SK-N-SH (cell line): ENCODE results near the gene TBC1D8. TPM values are rescaled to one million over a fixed set of nuclear protein-coding genes. Genes with fewer than 3 reads are reported as not detected.

Source experiments
- CTCF ChIA-PET: fragments of 300-600, 350-600 bp; formaldehyde crosslinking; extraction: SDS; loops from one replicate; lab custom pipeline; 2021; lab: Yijun Ruan, JAX
- POLR2A ChIA-PET: fragments of 350-600 bp; sonication (Branson Sonifier 250); formaldehyde crosslinking; extraction: SDS; loops from one replicate; lab custom pipeline; 2020; ENCODE audit warnings: antibody characterized with exemption, inconsistent platforms; lab: Yijun Ruan, JAX
- DNase-seq: peaks from one replicate; pipeline ENCODE4 v3.0.0; 2012
- H2AFZ ChIP-seq: fragments of 200-600 bp; sonication (generic); 2 replicates; pipeline ENCODE4 v1.8.1; 2016; ENCODE audit warnings: antibody characterized with exemption, mild to moderate bottlenecking, low read depth
- H3F3A ChIP-seq: fragments of 200-600 bp; sonication (generic); replicated peaks from 2 replicates; pipeline ENCODE3; 2016; ENCODE audit warnings: antibody characterized with exemption, mild to moderate bottlenecking; ENCODE audit not compliant: insufficient read depth
- H3K27ac ChIP-seq, 2 experiments: fragments of 200-500 bp in 1 of 2; fragments of 200-600 bp in 1 of 2; sonication (Bioruptor generic) in 1 of 2; sonication (generic), shearing (Covaris generic) in 1 of 2; 2 replicates each; pipeline versions ENCODE4 v1.5.1 to v1.6.1; 2014 to 2016; ENCODE audit warnings: low read depth in 2 of 2, inconsistent platforms in 1 of 2, low read length in 1 of 2, mild to moderate bottlenecking in 1 of 2, mixed read lengths in 1 of 2
- H3K27me3 ChIP-seq: fragments of 200-600 bp; sonication (generic), shearing (Covaris generic); 2 replicates; pipeline ENCODE4 v1.6.1; 2016; ENCODE audit warnings: mixed run types; ENCODE audit not compliant: insufficient read depth
- H3K36me3 ChIP-seq, 2 experiments: fragments of 200-500 bp in 1 of 2; fragments of 200-600 bp in 1 of 2; sonication (Bioruptor generic) in 1 of 2; sonication (generic) in 1 of 2; replicated peaks in 1 of 2; 2 replicates each; pipeline versions ENCODE3 to v1.5.1; 2014 to 2016; ENCODE audit warnings: low read length in 1 of 2, mild to moderate bottlenecking in 1 of 2; ENCODE audit not compliant: insufficient read depth in 2 of 2, control insufficient read depth in 1 of 2
- H3K4me1 ChIP-seq, 2 experiments: fragments of 200-500 bp in 1 of 2; fragments of 200-600 bp in 1 of 2; sonication (Bioruptor generic) in 1 of 2; sonication (generic), shearing (Covaris generic) in 1 of 2; 2 replicates each; pipeline versions ENCODE4 v1.5.1 to v1.6.1; 2014 to 2016; ENCODE audit warnings: low read depth in 1 of 2, low read length in 1 of 2, mixed run types in 1 of 2; ENCODE audit not compliant: insufficient read depth in 2 of 2, control insufficient read depth in 1 of 2
- H3K4me2 ChIP-seq: fragments of 200-600 bp; sonication (generic), shearing (Covaris generic); 2 replicates; pipeline ENCODE4 v1.6.1; 2017; ENCODE audit warnings: mixed run types
- H3K4me3 ChIP-seq, 2 experiments: fragments of 200-500 bp in 1 of 2; fragments of 200-600 bp in 1 of 2; sonication (Bioruptor generic) in 1 of 2; sonication (generic), shearing (Covaris generic) in 1 of 2; 2 replicates each; pipeline versions ENCODE4 v1.5.1 to v1.8.1; 2014 to 2016; ENCODE audit warnings: low read depth in 2 of 2, inconsistent platforms in 1 of 2, low read length in 1 of 2, mild to moderate bottlenecking in 1 of 2, mixed read lengths in 1 of 2, moderate library complexity in 1 of 2
- H3K79me2 ChIP-seq: fragments of 200-600 bp; sonication (generic); 2 replicates; pipeline ENCODE4 v1.8.1; 2017; ENCODE audit warnings: mild to moderate bottlenecking; ENCODE audit not compliant: insufficient read depth
- H3K9ac ChIP-seq: fragments of 200-600 bp; sonication (generic); 2 replicates; pipeline ENCODE4 v1.6.1; 2017; ENCODE audit warnings: mixed run types
- H3K9me2 ChIP-seq: fragments of 200-600 bp; sonication (generic); 2 replicates; pipeline ENCODE4 v1.6.1; 2017; ENCODE audit warnings: mixed run types
- H3K9me3 ChIP-seq: fragments of 200-600 bp; sonication (generic); 2 replicates; pipeline ENCODE4 v1.6.1; 2017; ENCODE audit warnings: mixed run types, mild to moderate bottlenecking, moderate library complexity
- H4K20me1 ChIP-seq: fragments of 200-600 bp; sonication (generic); 2 replicates; pipeline ENCODE4 v1.6.1; 2017; ENCODE audit warnings: mild to moderate bottlenecking, mixed run types; ENCODE audit not compliant: insufficient read depth
- ELF1 ChIP-seq: IDR thresholded peaks from 2 replicates; pipeline ENCODE4 v1.4.0; 2012
- EP300 ChIP-seq, 2 experiments: IDR thresholded peaks; 2 replicates each; pipeline versions ENCODE4 v1.4.0 to v1.6.1; 2012; ENCODE audit warnings: borderline replicate concordance in 1 of 2, low read depth in 1 of 2, low read length in 1 of 2
- EZH2phosphoT487 ChIP-seq: fragments of 200-600 bp; sonication (generic); IDR thresholded peaks from 2 replicates; pipeline ENCODE4 v1.6.1; 2017; ENCODE audit warnings: low read depth, mixed run types, mild to moderate bottlenecking, antibody characterized with exemption, moderate library complexity, borderline replicate concordance
- GABPA ChIP-seq: IDR thresholded peaks from 2 replicates; pipeline ENCODE4 v1.4.0; 2012; ENCODE audit warnings: low read depth, mild to moderate bottlenecking
- JUND ChIP-seq: IDR thresholded peaks from 2 replicates; pipeline ENCODE4 v1.4.0; 2012
- MXI1 ChIP-seq: IDR thresholded peaks from 2 replicates; pipeline ENCODE4 v1.6.1; 2012; ENCODE audit warnings: mild to moderate bottlenecking, low read depth, low read length, improper control_type of control experiment
- NFIC ChIP-seq: IDR thresholded peaks from 2 replicates; pipeline ENCODE4 v1.4.0; 2012; ENCODE audit warnings: borderline replicate concordance
- POLR2AphosphoS5 ChIP-seq: IDR thresholded peaks from 2 replicates; pipeline ENCODE4 v1.6.1; 2012; ENCODE audit warnings: low read depth, low read length
- RCOR1 ChIP-seq: fragments of 150-350 bp; IDR thresholded peaks from 2 replicates; pipeline ENCODE4 v1.6.1; 2017; ENCODE audit warnings: antibody characterized with exemption, low read length
- RXRA ChIP-seq: IDR thresholded peaks from 2 replicates; pipeline ENCODE4 v1.4.0; 2012; ENCODE audit warnings: low read depth, mild to moderate bottlenecking, borderline replicate concordance
- TAF1 ChIP-seq: IDR thresholded peaks from 2 replicates; pipeline ENCODE4 v1.6.1; 2012; ENCODE audit warnings: low read depth, mild to moderate bottlenecking, low read length, moderate library complexity, borderline replicate concordance
- TCF12 ChIP-seq: IDR thresholded peaks from 2 replicates; pipeline ENCODE4 v1.4.0; 2012
- YY1 ChIP-seq: IDR thresholded peaks from 2 replicates; pipeline ENCODE4 v1.4.0; 2012; ENCODE audit warnings: low read depth, mild to moderate bottlenecking
- WGBS: methylation state at CpG from one replicate; pipeline ENCODE4 v1.1.6; 2017; ENCODE audit warnings: low lambda C conversion rate; 5-methylcytosine and 5-hydroxymethylcytosine counted together
- polyA plus RNA-seq, 3 experiments: library from polyadenylated mRNA; depleted of rRNA; stranded (reverse); fragments of >200 nt; gene quantifications; 2 replicates each; pipeline ENCODE4 v1.2.3, GENCODE V29; 2012
- TF ChIP-seq, protein P1 (sequence below): fragments of 150-350 bp; IDR thresholded peaks from 2 replicates; pipeline ENCODE4 v1.6.1; 2017; ENCODE audit warnings: antibody characterized with exemption, low read length, low read depth, borderline replicate concordance

TBC1D8 gene
- polyA plus RNA-seq, 1 of the 3 experiments (the other 2 are of a cell fraction) = 5.3 TPM

DNA sequence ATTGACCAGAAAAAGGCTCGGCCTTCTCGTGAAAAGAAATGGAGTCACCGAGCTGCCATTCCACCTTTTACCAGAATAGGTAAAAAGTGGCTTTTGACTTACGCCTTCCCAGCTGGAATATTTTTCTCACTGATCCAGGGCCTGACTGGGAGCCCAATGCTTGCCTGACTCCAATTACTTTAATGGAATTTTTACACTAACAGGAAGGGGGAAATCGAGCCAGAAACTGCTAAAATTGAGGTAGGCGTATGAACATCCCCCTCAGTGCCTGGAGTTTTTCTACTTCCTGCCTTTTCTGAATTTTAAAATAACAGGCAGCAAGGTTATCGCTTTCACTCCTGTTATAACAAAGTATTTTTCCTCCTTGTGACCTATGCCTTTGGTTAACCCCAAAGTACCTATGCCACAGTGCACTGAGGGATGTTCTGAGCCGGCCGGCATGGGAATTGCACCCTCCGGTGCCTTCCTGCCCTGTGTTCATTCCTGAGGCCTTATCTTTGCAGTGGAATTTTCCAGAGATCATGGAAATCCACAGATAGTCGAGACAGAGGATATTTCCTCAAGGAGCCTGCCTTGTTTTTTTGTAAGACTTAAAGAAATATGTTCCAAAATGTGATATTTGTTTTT lies 167.4 kb downstream of the TBC1D8 start:
- Histone ChIP-seq H3K27me3 (no peaks in the 10 kb centered on the region), H3K9me3 (no peaks in the 10 kb centered on the region), H3K4me1 (no peaks in the 10 kb centered on the region; a peak in 1 of 4 replicates), H3F3A (no peaks in the 10 kb centered on the region), H3K36me3 (peaks cover 10 to 46% of the 10 kb centered on the region in 2 experiments), H3K4me2 (no peak overlapping the region), H3K9ac (no peak overlapping the region), H3K9me2 (no peaks in the 10 kb centered on the region), H2AFZ (no peak overlapping the region), H3K4me3 (no peak overlapping the region), H4K20me1 (no peaks in the 10 kb centered on the region), H3K27ac (no peak overlapping the region; a peak in 1 of 4 replicates), H3K79me2 (no peaks in the 10 kb centered on the region)
- WGBS = 82% methylated on average over 11 of the region's 11 CpGs
- DNase-seq = no peak
- POLR2A ChIA-PET = no interaction called here
- TF ChIP-seq RCOR1 (no peak), NFIC (no peak), ELF1 (no peak), MXI1 (no peak), TAF1 (no peak), JUND (no peak)
- CTCF ChIA-PET = interaction anchor here (1.2 to 2.5 kb wide), 4 partner anchors 19 to 564 kb away, joined by 3 to 19 read pairs (median 10); no protein-coding TSS in a partner anchor

DNA sequence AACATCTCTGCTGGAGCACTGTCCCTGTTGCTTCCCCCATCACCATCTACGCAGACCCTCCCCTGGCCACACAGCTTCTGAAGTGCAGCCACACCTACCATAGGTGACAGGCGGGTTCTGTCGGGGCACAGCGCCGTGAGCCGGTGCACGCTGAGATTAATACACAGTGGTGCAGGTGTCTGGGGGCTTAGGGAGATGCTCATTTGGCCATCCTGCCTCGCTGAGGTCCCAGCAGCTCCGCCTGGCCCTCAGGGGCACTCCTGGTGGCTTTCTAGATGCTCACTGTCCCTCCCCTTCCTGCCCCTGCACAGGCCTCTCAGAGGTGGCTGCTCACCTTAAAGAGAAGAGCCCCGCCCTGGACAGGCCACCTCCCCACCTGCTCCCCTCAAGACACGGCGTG lies 168.0 kb downstream of the TBC1D8 start:
- no peak overlapping the region for H2AFZ ChIP-seq
- no peaks in the 10 kb centered on the region for H3K27me3 ChIP-seq
- DNase-seq = no peak
- 100% methylated on average over 3 of the region's 12 CpGs for WGBS
- H3K4me1 ChIP-seq = no peaks in the 10 kb centered on the region; a peak in 1 of 4 replicates
- H3K4me3 ChIP-seq = no peak overlapping the region
- no peaks in the 10 kb centered on the region for H3K79me2 ChIP-seq
- H3F3A ChIP-seq = no peaks in the 10 kb centered on the region
- peaks cover 10 to 47% of the 10 kb centered on the region in 2 experiments for H3K36me3 ChIP-seq
- no peak overlapping the region for H3K9ac ChIP-seq
- POLR2A ChIA-PET = no interaction called here
- CTCF ChIA-PET = interaction anchor here (0.8 to 2.5 kb wide), 8 partner anchors 18 to 722 kb away, joined by 3 to 19 read pairs (median 4); no protein-coding TSS in a partner anchor
- TF ChIP-seq EZH2phosphoT487 = no peak
- no peak for TF ChIP-seq JUND
- H3K9me3 ChIP-seq = no peaks in the 10 kb centered on the region
- no peak overlapping the region for H3K4me2 ChIP-seq
- no peak overlapping the region for H3K27ac ChIP-seq
- no peaks in the 10 kb centered on the region for H4K20me1 ChIP-seq
- no peaks in the 10 kb centered on the region for H3K9me2 ChIP-seq

DNA sequence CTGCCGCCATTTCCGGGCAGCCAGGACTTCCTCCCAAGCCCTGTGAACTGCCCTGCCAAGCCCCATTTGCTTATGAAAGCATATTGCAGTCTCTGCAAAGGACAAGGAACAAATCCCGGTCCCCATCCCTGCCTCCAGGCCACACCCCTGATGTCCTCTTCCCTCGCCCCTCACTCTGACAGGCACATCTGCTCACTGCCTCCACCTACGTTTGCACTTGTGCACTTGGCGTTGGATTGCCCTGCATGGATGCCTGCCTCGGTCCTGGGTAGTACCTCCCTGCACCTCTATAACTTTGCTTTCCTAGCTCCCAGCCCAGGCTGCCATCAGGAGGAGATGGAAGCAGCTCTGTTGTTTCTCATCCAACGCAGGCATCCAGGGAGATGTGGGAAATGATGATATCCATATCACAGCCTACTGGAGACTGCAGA lies 168.7 kb downstream of the TBC1D8 start:
- no peak overlapping the region for H3K9ac ChIP-seq
- H3K27me3 ChIP-seq = no peaks in the 10 kb centered on the region
- no peaks in the 10 kb centered on the region for H3F3A ChIP-seq
- ChIA-PET POLR2A (no interaction called here), CTCF (interaction anchor here (0.8 to 2.5 kb wide), 8 partner anchors 18 to 721 kb away, joined by 3 to 19 read pairs (median 4); no protein-coding TSS in a partner anchor)
- H3K9me3 ChIP-seq = no peaks in the 10 kb centered on the region
- no peaks in the 10 kb centered on the region for H4K20me1 ChIP-seq
- peaks cover 0 to under 1% of the 10 kb centered on the region in 2 experiments; a peak in 1 of 4 replicates for H3K4me1 ChIP-seq
- DNase-seq = no peak
- no peaks in the 10 kb centered on the region for H3K9me2 ChIP-seq
- no peak overlapping the region for H3K4me3 ChIP-seq
- no peak overlapping the region for H3K4me2 ChIP-seq
- TF ChIP-seq EP300 (IDR thresholded peaks at IDR 0.05; ENCODE audit: borderline replicate concordance in 1 of 2, low read depth in 1 of 2, low read length in 1 of 2) = no peak
- TF ChIP-seq, protein P1, sequence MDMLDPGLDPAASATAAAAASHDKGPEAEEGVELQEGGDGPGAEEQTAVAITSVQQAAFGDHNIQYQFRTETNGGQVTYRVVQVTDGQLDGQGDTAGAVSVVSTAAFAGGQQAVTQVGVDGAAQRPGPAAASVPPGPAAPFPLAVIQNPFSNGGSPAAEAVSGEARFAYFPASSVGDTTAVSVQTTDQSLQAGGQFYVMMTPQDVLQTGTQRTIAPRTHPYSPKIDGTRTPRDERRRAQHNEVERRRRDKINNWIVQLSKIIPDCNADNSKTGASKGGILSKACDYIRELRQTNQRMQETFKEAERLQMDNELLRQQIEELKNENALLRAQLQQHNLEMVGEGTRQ = no peak
- no peak for TF ChIP-seq GABPA
- no peak for TF ChIP-seq POLR2AphosphoS5
- TF ChIP-seq RXRA = no peak
- no peak for TF ChIP-seq TCF12
- TF ChIP-seq YY1 = no peak
- H2AFZ ChIP-seq = no peak overlapping the region
- 67% methylated on average over 6 of the region's 8 CpGs for WGBS
- no peak overlapping the region for H3K27ac ChIP-seq
- H3K36me3 ChIP-seq = peaks cover 10 to 45% of the 10 kb centered on the region in 2 experiments
- H3K79me2 ChIP-seq = no peaks in the 10 kb centered on the region
